Left cardiac atrium (tissue), 4 donors: Measurements from ENCODE around the gene KANTR. TPM values are rescaled to one million over a fixed set of nuclear protein-coding genes. Genes with fewer than 3 reads are reported as not detected.

Source experiments
- ATAC-seq, 2 donors: fragments of 200-7000 bp; cut with Tn5 transposase; one replicate each; pipeline ENCODE4 v1.9.1; 2020; ENCODE audit warnings: mild to moderate bottlenecking in 2 of 2, moderate library complexity in 2 of 2
- DNase-seq: peaks from one replicate; pipeline ENCODE4 v3.0.0-alpha.2; 2020
- intact Hi-C, 2 donors: fragments of 100-400 bp; cut with DNase I; formaldehyde crosslinking; loops; one replicate each; pipeline versions ENCODE4 v1.14.1 to v1.15.1; 2022 to 2023
- total RNA-seq, 2 donors: library from RNA; stranded (reverse); fragmentation: NEBNext Ultra II Directional; extraction: Animal tissue kit (Norgen Biotek cat#: 25700); gene quantifications; one replicate each; pipeline ENCODE4 v1.2.1, GENCODE V29; 2021
- donor health status: DM: no; HTN: yes; CAD: no.
- donor health status: DM: no; HTN: yes; CAD: no; lungs with severe emphysema.
- donor health status: DM: yes; HTN: yes; CAD: no.
- donor health status: Dilated cardiomyopathy.

The KANTR gene
- total RNA-seq, 2 donors from 2014 or later: 5.4 to 5.7 TPM

DNA sequence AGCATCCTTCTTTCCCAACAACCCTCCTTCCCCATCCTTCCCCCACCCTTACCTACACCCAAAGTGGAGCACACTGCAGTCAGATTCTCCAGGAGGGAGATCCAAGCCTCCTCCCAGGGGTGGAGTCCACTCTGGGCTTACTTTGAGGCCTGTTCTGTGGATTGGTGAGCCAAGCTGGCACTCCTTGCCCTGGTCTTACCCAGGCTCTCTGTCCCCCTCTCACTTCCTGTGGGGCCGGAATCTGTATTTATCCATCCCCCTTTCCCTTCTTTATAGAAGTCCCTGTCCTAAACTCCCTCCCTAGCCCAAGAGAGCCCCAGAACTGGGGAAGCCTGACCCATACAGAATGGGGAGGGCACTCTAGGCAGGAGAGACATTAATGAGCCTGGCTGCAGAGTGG, 15.0 kb upstream of the KANTR start:
- intact Hi-C loops: no loop called here
- DNase-seq (no peak), ATAC-seq (no peak)

DNA sequence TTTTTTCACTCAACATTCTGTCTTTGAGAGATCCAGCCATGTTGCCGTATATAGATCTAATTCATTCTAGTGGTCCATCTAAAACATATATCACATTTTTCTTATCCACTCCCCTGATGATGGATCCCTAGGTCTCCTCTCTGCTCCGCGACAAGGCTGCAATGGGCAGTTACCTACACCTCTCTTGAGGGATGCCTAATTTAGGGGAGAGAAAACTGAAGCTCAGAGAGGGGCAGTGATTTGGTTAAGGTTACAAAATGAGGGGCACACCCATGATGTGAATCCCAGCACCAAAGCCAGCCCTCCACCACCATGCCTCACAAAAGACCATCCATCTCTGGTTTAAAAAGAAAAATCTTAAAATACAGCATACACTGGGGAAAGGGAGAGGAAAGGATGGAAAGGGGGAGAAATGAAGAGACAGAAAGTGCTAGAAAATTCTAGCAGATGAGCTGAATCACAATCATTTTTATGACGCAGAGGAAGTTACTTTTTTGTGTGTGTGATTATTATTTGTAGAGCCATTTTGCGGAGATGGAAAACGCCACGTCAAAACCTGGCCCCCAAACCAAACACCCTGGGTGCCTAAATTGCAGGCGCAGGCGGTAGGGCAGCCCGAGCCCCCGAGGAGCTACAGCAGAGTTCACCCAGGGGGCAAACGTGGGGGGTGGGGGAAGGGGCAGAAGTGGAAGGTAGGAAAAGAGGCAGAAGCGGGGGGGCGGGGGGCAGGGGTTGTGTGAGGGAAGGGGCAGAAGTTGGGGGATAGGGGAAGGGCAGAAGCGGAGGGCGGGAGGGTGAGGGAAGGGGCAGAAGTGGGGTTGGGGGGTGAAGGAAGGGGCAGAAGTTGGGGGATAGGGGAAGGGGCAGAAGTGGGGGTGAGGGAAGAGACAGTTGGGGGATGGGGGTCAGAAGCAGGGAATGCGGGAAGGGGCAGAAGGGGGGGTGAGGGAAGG, 13.0 kb upstream of the KANTR start:
- DNase-seq: no peak
- ATAC-seq: no peak
- intact Hi-C loops: no loop called here

DNA sequence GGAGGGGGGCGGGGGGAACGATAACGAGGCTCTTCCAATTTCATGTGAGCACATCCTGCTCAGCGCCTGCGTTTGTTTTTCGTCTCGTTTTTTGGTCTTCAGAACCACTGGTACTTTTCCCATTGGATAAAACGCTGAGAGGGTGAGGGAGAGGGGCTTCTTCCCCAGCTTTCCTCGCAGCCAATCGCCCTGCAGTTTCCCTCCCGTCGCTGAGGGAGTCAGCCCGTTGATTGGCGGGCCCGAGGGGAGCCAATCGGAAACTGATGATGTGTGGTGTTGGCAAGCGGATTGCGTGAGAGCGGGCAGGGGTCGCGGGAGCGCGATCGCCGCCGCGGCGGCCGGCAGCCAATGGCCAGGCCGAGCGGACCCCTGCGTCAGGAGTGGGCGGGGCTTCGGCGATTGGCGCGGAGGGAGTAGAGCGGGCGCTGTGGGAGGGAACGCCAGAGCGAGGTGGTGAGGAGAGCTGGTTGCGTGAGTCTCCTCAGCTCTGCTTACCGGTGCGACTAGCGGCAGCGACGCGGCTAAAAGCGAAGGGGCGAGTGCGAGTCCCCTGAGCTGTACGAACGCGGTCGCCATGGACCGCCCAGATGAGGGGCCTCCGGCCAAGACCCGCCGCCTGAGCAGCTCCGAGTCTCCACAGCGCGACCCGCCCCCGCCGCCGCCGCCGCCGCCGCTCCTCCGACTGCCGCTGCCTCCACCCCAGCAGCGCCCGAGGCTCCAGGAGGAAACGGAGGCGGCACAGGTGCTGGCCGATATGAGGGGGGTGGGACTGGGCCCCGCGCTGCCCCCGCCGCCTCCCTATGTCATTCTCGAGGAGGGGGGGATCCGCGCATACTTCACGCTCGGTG, 11.8 kb upstream of the KANTR start, which contains the start of gene TSPYL2:
TSPYL2 (plus strand) TSS at position 443 of the 848 bp plus-strand sequence; CDS start at position 575, 132 bp downstream.
- peak; percentile 93 for DNase-seq
- intact Hi-C loops: no loop called here
- ATAC-seq: peak; percentile 96 to 97

DNA sequence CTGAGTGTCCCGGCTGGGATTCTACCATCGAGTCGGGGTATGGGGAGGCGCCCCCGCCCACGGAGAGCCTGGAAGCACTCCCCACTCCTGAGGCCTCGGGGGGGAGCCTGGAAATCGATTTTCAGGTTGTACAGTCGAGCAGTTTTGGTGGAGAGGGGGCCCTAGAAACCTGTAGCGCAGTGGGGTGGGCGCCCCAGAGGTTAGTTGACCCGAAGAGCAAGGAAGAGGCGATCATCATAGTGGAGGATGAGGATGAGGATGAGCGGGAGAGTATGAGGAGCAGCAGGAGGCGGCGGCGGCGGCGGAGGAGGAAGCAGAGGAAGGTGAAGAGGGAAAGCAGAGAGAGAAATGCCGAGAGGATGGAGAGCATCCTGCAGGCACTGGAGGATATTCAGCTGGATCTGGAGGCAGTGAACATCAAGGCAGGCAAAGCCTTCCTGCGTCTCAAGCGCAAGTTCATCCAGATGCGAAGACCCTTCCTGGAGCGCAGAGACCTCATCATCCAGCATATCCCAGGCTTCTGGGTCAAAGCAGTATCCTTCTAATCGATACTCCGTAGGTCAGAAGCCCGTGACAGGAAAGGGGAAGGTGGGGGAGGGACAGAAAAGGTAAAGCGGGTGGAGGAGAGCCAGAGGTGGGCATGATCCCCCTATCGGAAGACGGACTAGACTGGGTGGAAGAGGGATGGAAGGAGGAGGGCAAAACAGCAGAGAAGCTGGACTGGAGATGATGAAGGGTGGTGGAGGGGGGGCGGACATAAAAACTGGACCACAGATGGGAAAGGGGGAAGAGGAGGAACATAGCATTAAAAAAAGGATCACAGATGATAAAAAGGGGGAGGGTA, 10.9 kb upstream of the KANTR start:
- intact Hi-C loops: no loop called here
- no peak for DNase-seq
- no peak for ATAC-seq

DNA sequence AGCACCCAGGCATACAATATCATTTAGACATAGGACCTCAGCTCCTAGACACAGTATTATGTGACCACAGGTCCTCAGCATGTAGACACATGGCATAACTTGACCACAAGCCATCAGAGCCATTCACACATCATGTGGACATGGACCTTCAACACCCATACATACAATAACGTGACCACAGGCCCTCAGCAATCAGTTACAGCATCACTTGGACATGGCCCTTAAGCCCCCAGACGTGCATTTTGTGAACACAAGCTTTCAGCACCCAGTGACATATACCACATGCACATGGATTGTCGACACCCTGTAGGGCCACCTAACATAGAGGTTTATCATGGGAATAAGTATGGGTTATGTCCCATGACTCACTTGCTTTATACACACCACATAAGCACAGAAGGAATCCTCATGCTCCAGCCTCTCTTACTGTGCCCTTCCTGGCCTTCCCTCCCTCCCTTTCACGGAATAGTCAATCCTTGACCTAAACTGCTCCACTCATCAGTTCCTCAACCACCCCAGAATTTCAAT, 9.8 kb upstream of the KANTR start:
- intact Hi-C loops: no loop called here
- DNase-seq: no peak
- no peak for ATAC-seq

DNA sequence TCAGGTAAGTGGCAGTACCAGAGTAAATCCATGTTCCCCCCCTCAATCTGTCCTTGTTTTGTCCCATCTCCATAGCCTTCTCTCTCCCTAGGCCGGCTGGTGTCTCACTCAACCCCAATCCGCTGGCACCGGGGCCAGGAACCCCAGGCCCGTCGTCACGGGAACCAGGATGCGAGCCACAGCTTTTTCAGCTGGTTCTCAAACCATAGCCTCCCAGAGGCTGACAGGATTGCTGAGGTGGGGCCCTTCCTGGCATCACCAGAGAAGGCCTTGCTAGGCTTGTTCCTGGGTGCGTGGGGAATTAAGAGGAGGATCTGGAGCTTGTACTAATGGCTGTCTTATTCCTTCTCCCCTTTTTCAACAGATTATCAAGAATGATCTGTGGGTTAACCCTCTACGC, 9.1 kb upstream of the KANTR start:
- intact Hi-C loops: no loop called here
- DNase-seq: no peak
- ATAC-seq: no peak

DNA sequence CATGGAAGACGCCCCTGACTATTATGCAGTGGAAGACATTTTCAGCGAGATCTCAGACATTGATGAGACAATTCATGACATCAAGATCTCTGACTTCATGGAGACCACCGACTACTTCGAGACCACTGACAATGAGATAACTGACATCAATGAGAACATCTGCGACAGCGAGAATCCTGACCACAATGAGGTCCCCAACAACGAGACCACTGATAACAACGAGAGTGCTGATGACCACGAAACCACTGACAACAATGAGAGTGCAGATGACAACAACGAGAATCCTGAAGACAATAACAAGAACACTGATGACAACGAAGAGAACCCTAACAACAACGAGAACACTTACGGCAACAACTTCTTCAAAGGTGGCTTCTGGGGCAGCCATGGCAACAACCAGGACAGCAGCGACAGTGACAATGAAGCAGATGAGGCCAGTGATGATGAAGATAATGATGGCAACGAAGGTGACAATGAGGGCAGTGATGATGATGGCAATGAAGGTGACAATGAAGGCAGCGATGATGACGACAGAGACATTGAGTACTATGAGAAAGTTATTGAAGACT, 8.2 kb upstream of the KANTR start:
- intact Hi-C loops: no loop called here
- ATAC-seq (no peak), DNase-seq (no peak)

DNA sequence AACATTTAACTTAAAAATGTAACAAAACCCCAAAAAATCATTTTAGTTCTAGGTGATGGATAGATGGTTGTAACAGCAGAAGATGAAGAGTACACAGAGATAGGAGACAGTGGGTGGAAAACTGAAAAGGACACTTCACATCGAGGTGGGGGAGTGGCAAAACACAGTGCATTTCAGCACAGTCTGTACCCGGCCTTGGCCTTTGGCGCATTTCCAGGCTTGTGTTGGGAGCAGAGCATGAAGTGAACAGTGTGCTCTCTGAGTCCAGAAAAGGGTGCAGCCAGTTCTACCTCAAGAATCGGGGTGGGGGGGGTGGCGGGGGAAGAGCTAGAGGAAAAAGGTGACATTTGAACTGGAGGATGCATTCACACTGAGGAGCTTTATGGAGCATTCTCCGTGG, 7.5 kb upstream of the KANTR start:
- DNase-seq: peak; percentile 54
- intact Hi-C loops: no loop called here
- no peak for ATAC-seq

DNA sequence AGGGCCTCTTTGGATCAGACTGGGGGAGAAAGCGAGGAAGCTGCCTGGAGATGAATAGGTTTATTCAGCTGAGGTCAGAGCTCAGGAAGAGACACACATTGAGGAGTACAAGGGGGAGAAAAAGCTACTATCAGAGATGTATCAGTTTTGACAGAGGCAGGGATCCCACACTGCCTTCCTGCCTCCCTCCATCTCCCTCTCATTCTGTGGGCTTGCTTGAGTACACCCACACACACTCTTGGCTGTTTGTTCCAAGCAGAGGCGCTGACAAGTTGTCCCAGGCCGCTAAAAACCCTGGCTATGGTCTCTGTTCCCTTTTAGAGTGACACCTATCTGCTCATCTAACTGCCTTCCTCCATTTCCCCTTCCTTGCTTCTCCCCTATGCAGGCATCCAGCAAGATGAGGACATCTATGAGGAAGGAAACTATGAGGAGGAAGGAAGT, 6.5 kb upstream of the KANTR start:
- DNase-seq (no peak), ATAC-seq (no peak)
- intact Hi-C loops: no loop called here

DNA sequence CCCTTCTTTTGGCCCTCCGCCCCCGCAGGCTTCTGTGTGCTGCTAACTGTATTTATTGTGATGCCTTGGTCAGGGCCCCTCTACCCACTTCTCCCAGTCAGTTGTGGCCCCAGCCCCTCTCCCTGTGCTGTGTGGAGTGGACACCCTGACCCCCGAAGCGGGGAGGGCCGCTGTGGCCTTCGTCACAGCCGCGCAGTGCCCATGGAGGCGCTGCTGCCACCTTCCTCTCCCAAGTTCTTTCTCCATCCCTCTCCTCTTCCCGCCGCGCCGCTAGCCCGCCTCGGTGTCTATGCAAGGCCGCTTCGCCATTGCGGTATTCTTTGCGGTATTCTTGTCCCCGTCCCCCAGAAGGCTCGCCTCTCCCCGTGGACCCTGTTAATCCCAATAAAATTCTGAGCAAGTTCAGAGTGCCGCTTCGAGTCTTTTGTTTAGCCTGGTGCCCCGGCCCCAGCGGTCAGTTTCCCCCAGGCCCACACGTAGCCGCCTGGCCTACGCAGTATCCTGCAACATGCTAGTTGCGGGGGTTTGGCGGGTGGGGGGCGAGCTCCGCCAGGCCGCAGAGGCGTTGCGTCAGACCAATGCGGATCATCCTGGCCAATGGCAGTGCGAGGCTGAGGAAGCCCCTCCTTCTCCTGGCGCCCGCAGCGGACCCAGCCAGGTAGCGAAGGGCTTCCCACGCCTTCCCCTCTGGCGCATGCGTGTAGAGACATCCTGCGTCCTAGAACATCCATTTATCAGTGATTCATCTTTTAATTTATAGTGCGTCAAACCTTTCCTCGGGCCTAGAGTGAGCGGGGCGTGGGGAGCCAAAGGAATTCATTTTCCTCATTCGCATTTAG, 5.6 kb upstream of the KANTR start:
- intact Hi-C loops: no loop called here
- DNase-seq: peak; percentile 88
- peak; percentile 88 to 92 for ATAC-seq

DNA sequence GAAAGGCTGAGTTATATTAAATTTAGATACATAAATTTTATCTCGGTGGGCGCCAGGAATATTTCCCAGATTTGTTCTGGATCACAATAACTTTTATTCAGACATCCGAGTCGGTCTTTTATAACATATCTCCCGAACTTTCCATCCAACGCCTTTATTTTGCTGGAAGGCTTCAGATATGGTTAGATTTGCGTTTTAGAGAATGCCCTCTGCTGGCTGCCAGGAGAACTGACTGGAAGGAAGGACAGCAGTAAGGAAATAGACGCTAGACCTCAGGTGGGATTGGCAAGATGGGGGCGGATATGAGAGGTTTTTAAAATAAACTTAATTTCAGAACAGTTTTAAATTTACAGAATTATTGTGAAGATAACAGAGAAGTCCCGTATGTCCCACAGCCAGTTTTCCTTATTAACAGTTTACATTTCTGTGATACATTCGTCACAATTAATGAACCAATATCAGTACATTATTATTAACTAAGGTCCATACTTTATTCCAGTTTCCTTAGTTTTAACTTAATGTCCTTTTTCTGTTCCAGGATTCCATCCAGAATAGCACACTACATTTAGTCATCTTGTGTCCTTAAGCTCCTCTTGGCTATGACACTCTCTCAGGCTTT, 4.6 kb upstream of the KANTR start:
- DNase-seq: peak; percentile 40

DNA sequence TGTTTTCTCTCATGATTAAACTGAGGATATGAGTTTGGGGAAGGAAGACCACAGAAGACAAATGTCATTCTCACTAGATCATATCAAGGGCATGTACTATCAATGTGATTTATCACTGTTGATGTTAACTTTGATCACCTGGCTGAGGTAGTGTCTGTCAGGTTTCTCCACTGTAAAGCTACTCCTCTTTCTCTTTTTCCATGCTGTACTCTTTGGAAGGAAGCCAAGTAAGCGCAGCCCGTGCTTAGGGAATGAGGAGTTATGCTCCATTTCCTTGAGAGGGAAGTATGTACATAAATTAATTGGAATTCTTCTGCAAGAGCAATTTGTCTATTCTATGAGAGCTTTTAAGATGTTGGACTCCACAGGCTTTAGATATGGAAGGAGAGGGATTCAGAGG, 4.0 kb upstream of the KANTR start:
- ATAC-seq (no peak), DNase-seq (no peak)
- intact Hi-C loops: no loop called here

More for the DNA sequence above, 4.6 kb upstream of the KANTR start:
- intact Hi-C loops: no loop called here
- ATAC-seq: peak in 1 of 2 donors; percentile 19

DNA sequence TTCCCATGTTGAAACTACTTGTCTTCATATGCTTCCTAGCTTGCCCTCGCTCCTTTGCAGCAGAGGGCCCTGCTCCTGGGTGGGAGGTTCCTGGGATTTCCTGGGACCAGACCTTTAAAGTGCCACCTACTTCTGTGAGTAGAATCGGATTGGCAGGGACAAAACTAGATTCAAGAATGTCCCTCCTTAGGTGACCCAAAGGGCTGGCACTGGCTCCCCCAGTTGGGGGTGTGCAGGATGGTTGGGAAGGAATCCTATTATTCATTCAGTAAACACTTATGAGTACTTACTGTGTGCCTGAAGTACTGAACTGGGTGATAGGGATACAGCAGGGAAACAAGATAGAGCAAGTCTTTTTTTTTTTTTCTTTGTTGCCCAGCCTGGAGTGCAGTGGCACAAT, 2.6 kb upstream of the KANTR start:
- intact Hi-C loops: no loop called here
- ATAC-seq (no peak), DNase-seq (no peak)

DNA sequence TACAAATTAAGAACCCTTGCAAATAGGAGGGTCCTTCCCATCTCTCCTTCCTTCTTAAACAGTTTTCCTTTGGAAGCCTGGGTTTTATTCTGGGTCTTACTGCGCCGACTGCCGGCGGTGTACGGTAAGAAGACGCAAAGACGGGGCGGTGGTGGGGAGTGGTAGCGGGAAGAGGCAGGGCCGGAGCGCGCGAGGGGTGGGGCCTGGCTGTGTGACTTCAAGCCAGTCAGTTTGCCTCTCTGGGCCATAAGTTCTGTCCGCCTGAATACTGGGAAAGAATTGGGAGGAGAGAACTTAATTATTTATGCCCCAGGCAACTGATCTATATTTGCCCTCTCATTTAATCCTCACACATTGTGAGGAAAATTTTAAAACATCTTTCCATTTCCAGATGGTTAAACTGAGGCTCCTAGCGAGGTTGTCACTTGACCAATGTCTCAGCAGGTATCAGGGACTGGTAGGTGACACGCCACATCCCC, 726 bp upstream of the KANTR start:
- intact Hi-C loops: loop anchor here in 1 of 2 donors (1.0 kb wide), 1 partner anchor 22 kb away; no protein-coding TSS in a partner anchor
- peak; percentile 85 for DNase-seq
- peak; percentile 67 to 84 for ATAC-seq

DNA sequence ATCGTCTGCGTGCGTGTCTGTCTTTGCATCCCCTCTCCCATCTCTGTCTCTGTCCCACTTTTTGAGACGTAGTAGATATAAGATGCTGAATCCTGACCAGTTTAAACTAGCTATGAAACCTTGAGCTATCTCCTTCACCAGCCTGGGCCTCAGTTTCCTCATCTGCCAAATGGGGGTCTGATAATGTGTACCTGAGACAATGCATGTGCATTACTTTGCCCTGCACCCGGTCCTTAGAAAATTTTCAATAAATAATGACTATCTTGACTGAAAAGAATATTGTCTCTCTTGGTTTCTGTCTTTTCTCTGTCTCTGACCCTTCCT, 602 bp downstream of the KANTR start:
- DNase-seq (no peak), ATAC-seq (no peak)
- intact Hi-C loops: no loop called here

DNA sequence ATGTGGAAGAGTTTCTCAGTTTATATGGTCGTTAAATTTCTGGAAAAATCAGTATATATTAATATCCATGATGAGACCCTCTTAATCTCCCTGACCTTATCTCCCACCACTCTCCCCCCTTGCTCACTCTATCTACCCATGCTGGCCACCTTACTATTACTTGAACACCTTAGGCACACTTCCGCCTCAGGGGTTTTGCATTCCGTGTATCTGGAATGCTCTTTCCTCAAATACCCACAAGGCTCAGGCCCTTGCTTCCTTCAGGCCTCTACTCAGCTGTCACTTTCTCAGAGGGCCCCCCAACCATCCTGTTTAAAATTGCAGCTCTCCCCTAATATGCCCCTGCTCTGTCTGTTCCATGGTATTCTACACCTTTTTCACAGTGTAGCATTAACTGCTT, 1.9 kb downstream of the KANTR start:
- intact Hi-C loops: no loop called here
- DNase-seq: no peak

DNA sequence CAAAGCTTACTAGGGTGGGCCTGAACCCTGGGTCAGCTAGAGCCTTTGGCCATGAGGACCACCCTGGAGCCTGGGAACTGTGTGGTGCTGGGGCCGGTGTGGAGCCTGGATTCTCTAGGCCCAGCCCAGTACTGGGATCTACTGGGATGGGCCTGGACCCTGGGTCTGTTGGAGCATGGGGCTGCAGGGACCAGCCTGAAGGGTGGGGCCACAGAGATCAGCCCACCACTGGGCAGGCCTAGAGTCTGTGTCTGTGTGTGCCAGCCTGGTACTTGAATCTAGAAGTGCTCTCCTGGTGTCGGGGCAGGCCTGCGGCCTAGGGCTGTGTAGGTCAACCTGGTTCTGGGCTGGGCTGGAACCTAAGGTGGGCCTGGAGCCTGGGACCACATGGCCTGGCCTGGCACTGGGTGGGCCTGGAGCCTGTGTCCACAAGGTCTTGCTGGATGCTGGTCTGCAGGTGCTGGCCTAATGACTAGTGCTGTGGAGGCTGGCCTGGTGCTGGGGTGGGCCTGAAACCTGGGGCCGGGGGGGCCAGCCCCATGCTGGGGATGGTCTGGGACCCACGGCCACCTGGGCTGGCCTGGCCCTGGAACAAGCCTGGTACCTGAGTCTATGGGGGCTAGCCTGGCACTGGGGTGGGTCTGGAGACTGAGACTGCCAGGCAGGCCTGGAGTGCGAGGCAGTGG, 21.1 kb downstream of the KANTR start:
- intact Hi-C loops: no loop called here

More for the DNA sequence above, 1.9 kb downstream of the KANTR start:
- ATAC-seq: no peak

More for the DNA sequence above, 21.1 kb downstream of the KANTR start:
- ATAC-seq: no peak
- DNase-seq: no peak
